Measurements from ENCODE around the gene MAGI2. TPM values are rescaled to one million over a fixed set of nuclear protein-coding genes. Genes with fewer than 3 reads are reported as not detected.
A peak's percentile ranks its signal among the peaks of the same experiment; 100 is the strongest.

Gene MAGI2
- total and polyA plus RNA-seq, 2 donors (not counting 3 experiments of a cell fraction or from before 2014, with no cell fraction given), result 0.28 to 6.0 TPM

DNA sequence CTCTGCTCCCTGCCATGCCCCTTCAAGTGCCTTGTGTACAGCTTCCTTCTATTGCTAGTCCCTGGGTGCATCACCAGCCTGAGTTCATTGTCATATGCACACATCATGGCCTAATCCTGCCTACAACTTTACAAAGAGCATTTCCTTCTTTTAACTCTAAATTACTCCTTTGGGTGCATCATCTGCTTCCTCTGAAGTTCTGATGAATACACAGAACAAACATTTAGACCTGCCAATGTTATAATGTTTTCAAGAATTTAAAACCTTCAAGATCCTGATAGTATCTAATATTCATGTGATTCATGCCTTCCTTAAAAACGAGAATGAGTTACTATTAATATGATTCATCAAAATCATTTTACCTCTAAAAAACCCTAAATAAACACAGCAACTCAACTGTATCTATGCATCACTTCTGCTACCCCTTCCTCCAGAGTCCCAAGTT, 357.1 kb downstream of the MAGI2 start:
- FAIRE-seq (peak; percentile 64), DNase-seq (ENCODE audit: low read depth, low spot score) (peak; percentile 58)
- TF ChIP-seq FOS (IDR thresholded peaks at IDR 0.05; ENCODE audit: borderline replicate concordance, insufficient read depth, low read length) (peak; percentile 82), POLR2AphosphoS5 (IDR thresholded peaks at IDR 0.05; ENCODE audit: insufficient read depth, low read depth, low read length) (peak; percentile 32), POLR2A (IDR thresholded peaks at IDR 0.05; ENCODE audit: low read depth, low read length) (no peak), JUN (IDR thresholded peaks at IDR 0.05; ENCODE audit: borderline replicate concordance, insufficient read depth, insufficient read length, low read depth) (peak; percentile 63), EZH2 (IDR thresholded peaks at IDR 0.05; ENCODE audit: borderline replicate concordance, low read depth, low read length, severe bottlenecking) (no peak), MYC (IDR thresholded peaks at IDR 0.05; ENCODE audit: low read depth, low read length) (no peak), GATA2 (IDR thresholded peaks at IDR 0.05; ENCODE audit: insufficient read depth, insufficient read length, low read depth, low read length) (peak; percentile 92)
- TF ChIP-seq, protein P1, sequence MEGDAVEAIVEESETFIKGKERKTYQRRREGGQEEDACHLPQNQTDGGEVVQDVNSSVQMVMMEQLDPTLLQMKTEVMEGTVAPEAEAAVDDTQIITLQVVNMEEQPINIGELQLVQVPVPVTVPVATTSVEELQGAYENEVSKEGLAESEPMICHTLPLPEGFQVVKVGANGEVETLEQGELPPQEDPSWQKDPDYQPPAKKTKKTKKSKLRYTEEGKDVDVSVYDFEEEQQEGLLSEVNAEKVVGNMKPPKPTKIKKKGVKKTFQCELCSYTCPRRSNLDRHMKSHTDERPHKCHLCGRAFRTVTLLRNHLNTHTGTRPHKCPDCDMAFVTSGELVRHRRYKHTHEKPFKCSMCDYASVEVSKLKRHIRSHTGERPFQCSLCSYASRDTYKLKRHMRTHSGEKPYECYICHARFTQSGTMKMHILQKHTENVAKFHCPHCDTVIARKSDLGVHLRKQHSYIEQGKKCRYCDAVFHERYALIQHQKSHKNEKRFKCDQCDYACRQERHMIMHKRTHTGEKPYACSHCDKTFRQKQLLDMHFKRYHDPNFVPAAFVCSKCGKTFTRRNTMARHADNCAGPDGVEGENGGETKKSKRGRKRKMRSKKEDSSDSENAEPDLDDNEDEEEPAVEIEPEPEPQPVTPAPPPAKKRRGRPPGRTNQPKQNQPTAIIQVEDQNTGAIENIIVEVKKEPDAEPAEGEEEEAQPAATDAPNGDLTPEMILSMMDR (IDR thresholded peaks at IDR 0.05; ENCODE audit: extremely low read depth in 1 of 2, insufficient read depth in 1 of 2, low read depth in 1 of 2, low read length in 2 of 2), result no peak
- TF ChIP-seq, protein P2, sequence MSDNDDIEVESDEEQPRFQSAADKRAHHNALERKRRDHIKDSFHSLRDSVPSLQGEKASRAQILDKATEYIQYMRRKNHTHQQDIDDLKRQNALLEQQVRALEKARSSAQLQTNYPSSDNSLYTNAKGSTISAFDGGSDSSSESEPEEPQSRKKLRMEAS (IDR thresholded peaks at IDR 0.05; ENCODE audit: insufficient read depth, insufficient read length), result no peak
- POLR2A ChIA-PET, result no interaction called here
- no peaks in the 10 kb centered on the region for H3K79me2 ChIP-seq (ENCODE audit: control insufficient read depth, insufficient read depth, low read length)
- peak overlapping the region; percentile 6 for H3K27ac ChIP-seq (ENCODE audit: insufficient read depth, low read depth, low read length)
- no TSS peak for BruUV-seq (replicated peaks)
- no peaks in the 10 kb centered on the region for H3K9me3 ChIP-seq (replicated peaks; ENCODE audit: control insufficient read depth, insufficient read depth, low read length)
- no peak overlapping the region for H3K4me2 ChIP-seq (ENCODE audit: insufficient read depth, low read length)
- peaks cover 11% of the 10 kb centered on the region for H3K4me1 ChIP-seq (ENCODE audit: control insufficient read depth, extremely low read depth, insufficient read depth, low read length)
- CTCF ChIA-PET, result no interaction called here
- dilution Hi-C loops (cut with MboI; ENCODE audit: extremely low pct_ligation_motif_present, low sequenced_read_pairs), result no loop called here
- H2AFZ ChIP-seq (ENCODE audit: low read depth, low read length), result no peak overlapping the region
- no peak overlapping the region for H3K4me3 ChIP-seq (replicated peaks in 1 of 3; ENCODE audit: insufficient read depth in 1 of 3, low read depth in 1 of 3, low read length in 3 of 3)
- intact Hi-C loops (cut with micrococcal nuclease), result no loop called here
- H3K9ac ChIP-seq (replicated peaks; ENCODE audit: extremely low read depth, insufficient read depth, low read length), result no peak overlapping the region
- H3K27me3 ChIP-seq (ENCODE audit: control insufficient read depth in 2 of 2, insufficient read depth in 2 of 2, low read length in 2 of 2), result no peaks in the 10 kb centered on the region
- H4K20me1 ChIP-seq (replicated peaks; ENCODE audit: control insufficient read depth, extremely low read depth, insufficient read depth, low read length), result no peaks in the 10 kb centered on the region
- no peaks in the 10 kb centered on the region for H3K9me1 ChIP-seq (replicated peaks; ENCODE audit: control insufficient read depth, extremely low read depth, insufficient read depth, low read length)
- no peaks in the 10 kb centered on the region for H3K36me3 ChIP-seq (ENCODE audit: control insufficient read depth in 2 of 2, extremely low read depth in 1 of 2, insufficient read depth in 2 of 2, low read length in 2 of 2)
